ENCODE data around the gene ANKRD44.
"Not testable (repeated sequence)": the region's sequence is repeated elsewhere in the genome, so short reads cannot be mapped to it uniquely, and the experiment has no call there.

Gene ANKRD44

DNA sequence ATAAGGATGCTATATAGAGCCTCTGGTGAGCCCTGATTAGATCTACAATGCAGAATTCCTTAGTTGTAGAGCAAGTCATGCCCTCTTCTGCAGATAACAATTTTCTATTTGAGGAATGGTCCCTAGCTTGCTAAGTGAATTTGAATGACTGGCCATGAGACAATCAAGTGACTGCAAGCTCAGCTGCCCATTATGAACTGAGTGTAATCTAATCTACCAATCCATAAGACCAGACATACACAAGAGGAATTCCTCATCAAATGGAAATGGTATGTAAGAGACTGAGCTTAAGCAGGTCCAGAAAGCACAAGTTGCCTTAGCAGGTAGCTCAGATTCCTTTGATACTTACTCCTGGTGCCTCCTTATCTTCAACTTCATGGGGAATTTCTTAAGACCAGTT, 4.8 kb upstream of the ANKRD44 start:
- DNase-seq, result no peak

DNA sequence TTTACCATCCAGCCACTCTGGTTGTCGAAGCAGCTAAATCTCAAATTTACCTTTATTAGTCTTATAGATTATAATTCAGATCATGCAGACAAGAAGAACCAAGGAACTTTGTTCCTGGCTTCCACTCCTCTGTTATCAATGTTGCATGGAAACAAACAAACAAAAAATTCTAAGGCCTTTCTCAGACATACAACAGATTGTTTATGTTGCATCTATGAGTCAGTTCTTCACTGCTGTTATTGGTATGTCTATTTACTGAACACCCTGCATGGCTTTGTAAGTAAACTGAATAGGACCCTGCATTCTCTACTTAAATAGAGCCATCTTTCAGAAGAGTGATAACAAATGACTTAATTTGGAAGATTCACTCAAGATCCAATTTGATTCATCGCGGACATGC, 1.6 kb upstream of the ANKRD44 start:
- DNase-seq, result no peak

DNA sequence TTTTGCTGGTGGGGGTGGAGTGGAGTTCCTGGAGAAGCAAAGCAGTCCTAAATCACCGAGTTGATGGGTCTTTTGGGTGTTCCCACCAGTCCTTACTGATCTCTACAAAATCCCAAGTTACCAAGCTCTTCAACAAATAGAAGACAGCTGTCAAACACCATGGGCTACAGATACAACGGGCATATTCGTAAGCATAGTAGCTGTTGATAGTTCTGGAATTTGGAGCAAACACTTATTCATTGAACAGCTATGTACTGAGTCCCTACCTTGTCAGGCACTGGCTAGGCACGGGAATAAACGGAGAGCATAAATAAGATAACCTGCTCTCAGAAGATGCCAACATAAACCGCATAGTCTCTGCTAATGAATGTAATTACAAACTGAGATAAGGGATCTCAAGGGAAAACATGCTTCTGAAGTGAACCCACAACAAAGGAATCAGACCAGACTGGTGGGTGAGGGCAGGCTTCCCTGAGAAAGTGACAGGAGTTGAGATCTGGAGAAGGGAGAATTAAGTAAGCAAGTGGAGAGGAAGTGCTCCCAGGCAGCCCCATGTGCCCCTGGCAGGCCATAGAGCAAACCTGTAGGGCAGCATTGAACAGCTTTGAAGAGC, 947 bp upstream of the ANKRD44 start:
- DNase-seq, result no peak

DNA sequence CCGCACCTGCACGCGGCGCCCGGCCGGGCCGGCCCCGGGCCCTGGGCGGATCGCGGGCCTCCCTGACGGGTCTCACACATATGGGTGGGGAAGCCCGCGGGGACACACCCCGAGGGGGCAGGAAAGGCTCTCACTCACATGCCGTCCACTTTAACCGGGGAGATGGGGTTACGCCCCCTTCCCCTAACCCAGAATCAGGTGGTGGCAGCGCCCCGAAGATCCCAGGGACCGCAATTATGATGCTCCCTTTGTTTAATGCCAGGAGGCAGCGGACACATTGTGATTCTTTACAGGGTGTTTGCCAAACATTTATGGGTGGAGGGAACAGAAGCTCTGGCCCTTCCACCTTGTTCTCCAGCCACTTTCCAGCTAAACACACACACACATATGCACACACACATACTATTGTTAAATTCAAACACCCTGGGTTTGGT, 424 bp upstream of the ANKRD44 start:
- DNase-seq, result no peak

DNA sequence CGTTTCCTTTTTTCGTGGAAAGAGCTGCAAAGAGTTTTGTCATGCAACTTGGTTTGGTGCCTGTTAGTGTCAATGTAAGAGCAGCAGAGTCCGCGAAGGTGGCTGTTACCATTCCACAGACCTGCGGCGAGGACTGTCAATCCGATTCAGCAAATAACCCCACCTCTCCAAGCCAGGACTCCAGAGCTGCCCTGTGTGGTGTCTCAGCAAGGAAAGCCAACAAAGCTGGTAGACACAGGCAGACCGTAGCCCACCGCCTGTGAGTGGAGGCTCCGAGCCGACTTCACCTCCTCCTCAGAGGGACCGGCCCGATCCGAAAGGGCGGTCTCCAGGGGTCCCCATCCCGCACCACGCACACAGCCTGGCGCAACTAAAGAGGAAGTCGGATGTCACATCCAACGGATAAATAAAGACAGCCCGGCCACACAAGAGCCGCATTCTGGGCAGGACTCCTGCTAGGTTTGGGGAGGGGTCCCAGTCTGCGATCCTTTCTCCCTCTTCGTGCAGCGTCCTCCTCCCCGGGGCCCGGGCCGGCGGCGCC, 819 bp downstream of the ANKRD44 start:
- peak; percentile 28 for DNase-seq

DNA sequence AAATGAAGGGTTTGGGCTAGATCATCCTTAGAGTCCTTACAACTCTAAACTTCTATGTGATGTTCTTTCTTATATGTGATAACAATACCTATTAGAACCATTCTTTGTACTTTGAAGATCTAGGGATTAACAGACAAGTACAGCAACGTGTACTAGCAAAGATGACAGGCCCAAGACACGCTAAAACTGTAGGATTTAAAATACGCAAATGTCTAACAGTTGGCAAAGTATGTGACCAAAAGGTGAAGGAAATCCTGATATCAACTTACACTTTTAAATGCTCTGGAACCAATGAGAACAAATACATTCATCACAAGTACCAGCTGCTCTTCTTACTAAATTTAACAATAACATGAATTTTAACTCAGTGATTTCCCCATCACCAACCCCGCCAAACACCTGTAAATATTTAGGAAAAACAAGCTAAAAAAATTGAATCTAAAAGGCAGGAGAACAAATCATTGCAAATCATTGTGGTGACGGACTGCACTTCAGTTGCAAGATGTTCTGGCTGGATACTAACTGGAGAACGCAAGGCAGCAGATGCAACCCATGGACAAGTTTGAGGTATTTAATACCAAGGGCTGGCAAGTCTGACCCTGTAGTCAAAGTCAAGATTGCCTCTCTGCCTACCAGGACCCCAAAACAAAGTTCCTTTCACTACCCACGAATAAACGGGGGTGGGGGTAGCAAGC, 1.4 kb downstream of the ANKRD44 start:
- no peak for DNase-seq

DNA sequence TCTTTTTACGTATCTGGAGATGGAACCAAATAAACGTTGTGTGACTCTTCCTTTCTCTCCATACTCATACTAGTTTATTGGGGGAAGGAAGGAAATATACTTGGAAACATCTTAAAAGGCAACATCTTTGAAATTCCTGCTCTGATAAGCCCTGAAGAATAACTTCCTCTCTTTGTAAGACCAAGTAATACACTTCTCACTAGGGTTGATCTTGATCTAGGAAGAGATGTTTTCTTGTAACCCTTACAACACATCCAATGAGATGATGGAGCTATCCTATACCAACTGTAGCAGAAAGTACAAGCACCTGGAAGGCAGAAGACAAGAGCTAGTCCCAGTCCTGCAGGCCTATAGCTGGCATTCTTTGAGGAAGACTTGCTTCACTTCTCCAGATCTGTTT, 2.0 kb downstream of the ANKRD44 start:
- no peak for DNase-seq

DNA sequence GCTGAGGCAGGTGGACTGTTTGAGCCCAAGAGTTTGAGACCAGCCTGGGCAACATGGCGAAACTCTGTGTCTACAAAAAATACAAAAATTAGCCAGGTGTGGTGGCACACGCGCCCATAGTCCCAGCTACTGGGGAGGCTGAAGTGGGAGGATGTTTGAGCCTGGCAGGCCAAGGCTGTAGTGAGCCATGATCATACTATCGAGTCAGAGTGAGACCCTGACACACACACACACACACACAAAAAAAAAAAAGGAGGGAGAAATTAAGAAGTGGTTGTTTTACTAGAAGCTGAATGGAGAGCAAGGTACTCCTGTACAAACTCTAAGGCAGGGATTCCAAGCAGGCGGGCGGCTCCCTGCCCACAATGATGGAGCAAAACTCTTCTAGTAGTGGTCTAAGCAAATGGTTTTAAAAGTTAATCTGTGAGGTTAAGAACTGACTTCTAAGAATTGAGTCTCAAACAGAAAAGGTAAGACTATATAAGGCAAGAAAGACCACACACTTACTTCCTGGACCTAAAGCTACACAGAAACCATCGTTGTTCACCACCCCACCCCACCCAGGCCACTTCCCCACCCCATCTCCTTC, 2.6 kb downstream of the ANKRD44 start:
- DNase-seq, result peak; percentile 39

DNA sequence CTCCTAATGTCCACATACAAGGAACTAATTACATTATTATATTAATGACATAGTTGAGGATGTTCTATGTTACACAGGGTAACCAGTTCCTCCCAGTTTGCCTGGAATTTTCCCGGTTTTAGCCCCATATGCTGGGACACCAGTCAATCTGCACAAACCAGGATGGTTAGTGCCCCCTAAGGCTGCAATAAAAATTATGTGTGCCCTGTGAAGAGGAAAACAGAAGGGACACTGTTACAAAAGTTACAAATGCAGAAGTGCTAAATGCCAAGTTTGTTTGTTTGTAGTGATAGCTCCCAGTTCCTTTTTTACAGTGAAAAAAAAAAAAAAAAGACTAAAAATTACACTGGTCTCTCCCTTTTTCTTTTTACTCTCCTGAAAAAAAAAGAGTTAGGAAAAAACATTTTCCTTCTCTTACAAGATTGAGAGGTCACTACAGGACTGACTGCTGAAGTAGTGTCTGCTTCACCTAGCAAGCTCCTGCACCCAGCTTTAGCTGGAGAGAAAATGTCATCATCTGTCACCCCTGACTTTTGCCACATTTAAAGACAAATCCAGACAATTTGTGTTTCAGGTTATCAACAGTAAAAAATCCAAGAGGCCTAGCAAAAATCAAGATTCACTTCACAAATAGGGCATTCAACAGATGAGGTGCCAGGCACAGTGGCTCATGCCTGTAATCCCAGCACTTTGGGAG, 3.2 kb downstream of the ANKRD44 start:
- DNase-seq, result no peak

DNA sequence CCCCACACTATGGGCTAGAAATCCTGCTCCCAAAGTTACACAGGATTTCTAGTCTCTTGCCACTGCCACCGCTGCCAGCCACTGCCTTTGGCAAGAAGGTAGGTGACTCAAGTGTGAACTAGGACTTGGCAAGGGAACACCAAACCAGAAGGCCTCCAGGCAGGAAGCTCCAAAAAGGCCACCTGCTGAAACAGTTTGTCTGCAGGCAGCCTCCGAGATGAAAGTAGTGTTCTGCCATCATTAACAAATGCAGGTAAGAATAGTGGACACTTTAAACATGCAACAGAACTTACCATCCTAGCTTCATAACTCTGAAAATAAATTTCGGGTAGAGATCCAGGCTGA, 3.9 kb downstream of the ANKRD44 start:
- DNase-seq, result no peak

DNA sequence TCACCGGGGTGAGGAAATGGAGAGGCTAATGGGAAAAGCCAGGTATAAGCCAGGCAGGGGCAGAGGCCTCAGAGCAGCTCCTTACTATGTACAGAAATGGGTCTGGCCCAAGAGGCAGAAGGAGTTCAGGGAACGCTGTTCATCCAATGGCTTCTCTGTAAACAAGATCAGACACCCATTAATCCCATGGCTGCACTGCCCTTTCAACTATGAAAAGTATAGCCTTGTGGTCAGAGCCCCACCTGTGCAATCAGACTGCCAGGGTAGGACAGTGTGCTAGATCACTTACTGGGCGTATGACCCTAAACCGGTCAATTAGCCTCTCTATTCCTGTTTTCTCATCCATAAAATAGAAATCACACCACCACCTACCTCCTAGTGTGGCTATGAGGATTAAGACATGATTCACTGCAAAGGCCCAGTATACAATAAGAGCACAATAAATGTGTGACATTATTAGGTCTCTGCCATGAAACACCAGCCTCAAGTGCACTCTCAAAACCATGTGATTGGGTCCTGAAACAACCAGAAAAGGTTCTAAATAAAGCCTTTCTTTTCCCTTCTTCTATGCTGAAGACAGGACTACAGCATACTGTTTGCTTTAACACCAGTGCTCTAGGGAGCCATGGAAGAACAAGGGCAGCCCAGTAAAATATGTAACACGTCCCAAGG, 4.4 kb downstream of the ANKRD44 start:
- no peak for DNase-seq

DNA sequence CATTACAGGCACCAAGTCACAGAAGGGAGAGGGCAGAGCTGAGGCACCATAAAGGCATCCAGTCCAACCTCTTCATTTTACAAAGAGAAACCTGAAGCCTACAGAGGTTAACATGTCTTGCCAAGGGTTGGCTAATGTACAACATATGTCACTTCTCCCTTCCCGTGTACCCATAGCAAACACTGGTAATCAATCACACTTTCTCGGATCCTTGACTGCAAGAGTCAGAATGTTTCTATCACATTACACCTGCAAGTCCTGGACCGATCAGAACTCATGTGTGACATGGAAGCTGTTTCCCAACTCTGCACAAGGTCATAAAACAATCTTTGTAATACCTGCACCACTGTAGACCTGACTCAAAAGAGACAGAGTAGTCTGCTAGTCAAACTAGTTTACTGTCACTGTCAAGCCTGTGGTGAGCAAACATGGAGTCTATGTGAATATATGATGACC, 6.0 kb downstream of the ANKRD44 start:
- DNase-seq, result no peak

DNA sequence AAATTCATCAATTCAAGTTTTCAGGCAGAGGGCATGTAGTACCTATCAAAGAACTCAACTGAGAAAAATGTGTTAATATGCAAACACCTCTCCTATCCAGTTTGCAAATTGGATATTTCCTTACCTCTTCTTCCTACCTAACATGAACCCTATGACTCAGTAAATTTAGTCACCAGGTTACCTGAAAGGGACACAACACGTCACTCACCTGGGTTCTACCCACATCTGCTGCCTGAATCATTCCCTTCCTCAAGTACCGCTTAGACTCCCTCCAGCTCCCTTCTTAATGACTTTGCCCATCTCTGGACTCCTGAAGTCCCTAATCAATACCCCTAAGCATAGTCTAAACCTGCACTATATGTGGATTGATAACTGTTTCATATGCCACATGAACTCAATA, 10.4 kb downstream of the ANKRD44 start:
- no peak for DNase-seq

DNA sequence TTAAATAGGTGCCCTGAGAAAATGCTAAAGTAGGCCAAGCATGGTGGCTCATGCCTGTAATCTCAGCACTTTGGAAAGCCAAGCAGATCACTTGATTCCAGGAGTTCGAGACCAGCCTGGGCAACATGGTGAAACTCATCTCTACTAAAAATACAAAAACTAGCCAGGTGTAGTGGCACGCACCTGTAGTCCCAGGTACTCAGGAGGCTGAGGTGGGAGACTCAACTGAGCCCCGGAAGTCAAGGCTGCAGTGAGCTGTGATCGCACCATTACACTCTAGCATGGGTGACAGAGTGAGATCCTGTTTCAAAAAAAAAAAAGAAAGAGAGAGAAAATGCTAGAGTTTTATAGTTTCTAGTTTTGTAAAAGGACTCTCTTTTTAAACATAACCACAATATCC, 12.0 kb downstream of the ANKRD44 start:
- DNase-seq, result peak; percentile 34

DNA sequence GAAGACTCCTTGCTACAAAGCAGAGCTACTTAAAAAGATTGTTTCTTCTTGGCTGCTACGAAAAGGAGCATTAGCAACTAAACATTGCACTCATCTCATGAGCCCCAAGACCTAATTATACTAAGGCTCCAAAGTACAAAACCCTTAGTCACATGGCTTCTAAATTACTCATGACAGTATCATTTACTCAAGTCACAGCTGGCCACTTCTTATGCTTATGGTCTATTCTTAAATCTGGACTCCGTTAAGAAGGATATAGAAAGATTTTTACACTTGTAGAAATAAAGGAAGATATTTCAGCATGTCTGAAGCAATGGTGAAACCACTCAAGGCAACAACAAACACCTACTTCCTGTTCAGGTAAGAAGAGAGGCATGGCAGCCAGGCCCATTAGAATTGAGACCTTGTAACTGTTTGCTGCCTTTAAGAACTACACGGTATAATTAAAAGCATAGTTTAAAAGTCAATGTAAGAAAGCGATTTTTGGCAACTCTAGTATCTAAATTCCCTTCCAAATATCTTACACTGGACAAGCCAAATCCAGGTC, 12.7 kb downstream of the ANKRD44 start:
- no peak for DNase-seq

DNA sequence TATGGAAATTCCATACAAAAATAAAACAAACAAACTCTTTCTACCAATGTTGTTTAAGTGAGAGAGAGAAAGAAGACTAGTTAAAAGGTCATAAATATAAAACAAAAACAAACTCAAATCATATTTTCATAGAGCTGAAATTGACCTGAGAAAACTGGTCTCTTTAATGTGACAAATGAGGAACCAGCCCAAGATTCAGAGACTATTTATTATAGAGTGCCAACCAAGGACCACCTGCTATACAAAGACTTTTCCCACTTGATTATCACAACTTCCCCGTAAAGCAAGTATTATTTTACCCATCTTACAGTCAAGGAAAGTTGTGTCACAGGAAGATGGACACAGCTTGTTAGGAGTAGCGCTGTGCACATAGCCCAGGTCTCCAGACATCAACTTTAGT, 13.3 kb downstream of the ANKRD44 start:
- DNase-seq, result no peak

DNA sequence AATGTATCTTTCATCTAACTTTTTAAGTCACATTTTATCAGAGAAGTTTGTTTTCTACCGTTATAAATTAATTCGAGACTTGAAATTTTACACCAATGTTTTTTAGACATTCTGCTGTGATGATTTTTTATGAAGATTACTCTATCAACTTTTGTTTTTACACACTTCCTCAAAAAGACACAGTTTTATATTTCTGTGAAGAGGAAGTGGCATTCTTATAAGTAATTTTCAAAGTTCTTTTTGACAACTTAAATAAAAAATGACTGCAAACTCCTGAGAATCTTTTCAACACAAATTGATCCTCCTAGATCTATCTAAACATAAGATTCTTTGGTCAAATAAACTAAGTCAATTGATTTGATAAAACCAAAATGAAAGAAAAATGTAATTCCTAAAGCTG, 13.7 kb downstream of the ANKRD44 start:
- no peak for DNase-seq

DNA sequence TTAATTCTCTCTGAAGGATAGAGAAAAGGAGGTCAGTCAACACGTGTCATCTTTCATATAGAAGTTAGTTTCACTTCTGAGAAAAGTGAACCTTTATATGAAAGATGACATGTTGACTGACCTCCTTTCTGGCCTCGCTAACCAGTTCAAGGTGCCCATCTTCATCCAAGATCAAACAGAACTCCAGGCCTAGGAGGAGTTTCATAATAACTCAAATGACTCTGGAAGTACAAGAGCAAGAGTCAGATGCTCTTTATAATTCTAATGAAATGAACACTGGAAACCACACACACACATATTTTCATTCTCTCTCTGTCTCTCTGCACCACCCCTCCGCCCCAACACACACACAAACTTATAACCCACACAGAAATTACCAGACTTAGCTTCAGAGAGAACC, 16.3 kb downstream of the ANKRD44 start:
- peak; percentile 45 for DNase-seq

DNA sequence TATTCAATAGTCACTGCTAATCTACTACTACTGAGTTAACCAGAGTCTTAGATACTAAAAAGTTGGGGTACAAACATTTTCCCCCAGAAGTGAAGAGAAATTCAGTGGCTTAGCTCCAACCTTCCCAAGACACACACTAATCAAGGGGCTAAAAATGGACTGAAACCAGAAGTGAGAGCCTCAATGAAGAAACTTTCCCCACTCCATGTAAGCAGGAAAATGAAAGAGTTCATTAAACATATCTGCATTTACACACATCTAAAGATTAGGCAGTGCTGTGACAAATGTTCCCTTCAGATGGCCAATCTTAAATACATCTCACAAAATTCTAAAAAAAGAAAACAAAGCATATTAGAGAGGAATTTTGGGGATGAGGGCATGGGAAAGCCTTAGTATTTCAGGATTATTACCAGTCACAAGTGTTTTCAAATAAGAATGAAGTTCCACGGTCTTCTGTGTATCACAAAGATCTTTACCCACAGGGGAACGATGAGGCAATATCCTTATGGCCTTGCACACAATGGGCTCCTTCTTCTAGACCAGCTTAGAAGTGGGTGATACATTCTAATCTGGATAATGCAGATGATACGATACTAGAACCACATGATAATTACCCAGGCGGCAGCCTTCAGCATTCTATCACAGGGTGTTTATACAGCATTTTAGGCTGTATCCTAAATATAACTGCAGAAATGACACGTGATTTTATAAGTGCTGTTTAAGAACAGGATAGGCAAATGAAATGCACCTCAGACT, 17.1 kb downstream of the ANKRD44 start:
- no peak for DNase-seq

DNA sequence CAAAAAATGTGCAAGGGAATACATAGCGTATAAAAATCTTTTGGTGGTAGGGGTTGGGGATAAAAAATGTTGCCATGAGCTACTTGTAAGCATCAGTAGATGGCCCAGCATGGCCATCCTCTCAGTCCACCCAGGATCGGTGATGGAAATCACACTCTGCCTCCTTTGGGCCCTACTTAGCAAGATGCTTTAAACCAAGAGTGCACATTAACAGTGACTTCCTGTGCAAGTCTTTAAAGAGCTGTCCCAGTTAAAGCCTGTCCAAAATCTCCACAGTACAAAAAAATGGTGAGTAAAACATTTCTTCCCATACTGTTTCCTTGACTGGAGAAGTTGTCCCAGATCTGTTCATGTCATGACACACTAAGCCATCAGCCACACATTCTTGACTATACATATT, 18.0 kb downstream of the ANKRD44 start:
- DNase-seq, result no peak

DNA sequence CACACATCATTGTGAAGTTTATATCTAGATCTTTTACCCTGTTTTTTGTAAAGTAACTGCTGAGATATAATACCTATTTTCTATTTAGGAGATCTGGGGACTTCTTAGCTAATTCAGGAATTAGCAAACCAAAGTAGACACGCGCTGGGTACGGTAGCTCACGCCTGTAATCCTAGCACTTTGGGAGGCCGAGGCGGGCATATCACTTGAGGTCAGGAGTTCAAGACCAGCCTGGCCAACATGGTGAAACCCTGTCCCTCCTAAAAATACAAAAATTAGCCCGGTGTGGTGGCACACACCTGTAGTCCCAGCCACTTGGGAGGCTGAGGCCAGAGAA, 23.0 kb downstream of the ANKRD44 start:
- DNase-seq, result not testable (repeated sequence)
